Activated CD4-positive, alpha-beta T cell treated with anti-CD3 and anti-CD28 coated beads, Interleukin-2, amount 50 U/mL, for 16 hours (primary cell): ENCODE measurements around the gene ALK.

Experiments used
- DNase-seq: peaks from one replicate; pipeline ENCODE4 v3.0.0-alpha.2; 2020

ALK gene

DNA sequence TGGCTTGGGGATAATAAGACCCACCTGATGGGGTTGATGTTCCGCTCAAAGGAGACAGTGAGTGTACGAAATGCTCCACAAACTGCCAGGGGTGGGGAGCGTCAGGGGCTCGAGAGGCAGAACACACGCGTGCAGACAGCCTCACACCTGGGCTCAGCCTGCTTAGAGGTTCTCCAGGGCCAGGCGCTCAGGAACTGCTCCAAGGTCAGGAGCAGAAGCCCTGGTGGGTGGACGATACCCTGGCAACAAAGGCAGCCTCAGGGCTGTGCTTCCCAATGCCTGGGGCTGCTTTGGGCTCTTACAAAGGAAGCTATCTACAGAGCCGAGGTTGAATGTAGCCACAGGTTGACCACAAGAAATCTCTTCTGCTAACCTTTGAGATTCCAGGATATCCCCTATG is 691.7 kb downstream of the ALK start:
- DNase-seq: no peak

DNA sequence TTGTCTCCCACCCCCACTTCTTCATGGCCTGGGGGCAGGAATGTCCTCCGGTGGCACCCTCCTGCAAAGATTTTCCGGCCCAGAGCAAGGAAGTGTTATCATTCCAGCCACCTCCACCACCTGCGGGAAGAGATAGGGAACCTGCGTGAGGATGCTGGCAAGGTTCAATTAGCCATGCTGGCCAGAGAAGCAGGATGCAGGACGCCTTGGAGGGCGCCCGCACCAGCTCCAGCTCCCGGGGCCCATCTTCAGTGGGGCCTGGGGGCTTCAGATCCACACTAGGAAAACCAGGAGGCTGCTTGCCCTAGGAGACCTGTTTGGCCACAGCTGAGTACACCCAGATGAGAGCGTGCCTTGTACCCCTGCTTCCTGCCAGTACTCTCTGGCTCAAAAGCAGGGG is 692.4 kb downstream of the ALK start:
- no peak for DNase-seq

DNA sequence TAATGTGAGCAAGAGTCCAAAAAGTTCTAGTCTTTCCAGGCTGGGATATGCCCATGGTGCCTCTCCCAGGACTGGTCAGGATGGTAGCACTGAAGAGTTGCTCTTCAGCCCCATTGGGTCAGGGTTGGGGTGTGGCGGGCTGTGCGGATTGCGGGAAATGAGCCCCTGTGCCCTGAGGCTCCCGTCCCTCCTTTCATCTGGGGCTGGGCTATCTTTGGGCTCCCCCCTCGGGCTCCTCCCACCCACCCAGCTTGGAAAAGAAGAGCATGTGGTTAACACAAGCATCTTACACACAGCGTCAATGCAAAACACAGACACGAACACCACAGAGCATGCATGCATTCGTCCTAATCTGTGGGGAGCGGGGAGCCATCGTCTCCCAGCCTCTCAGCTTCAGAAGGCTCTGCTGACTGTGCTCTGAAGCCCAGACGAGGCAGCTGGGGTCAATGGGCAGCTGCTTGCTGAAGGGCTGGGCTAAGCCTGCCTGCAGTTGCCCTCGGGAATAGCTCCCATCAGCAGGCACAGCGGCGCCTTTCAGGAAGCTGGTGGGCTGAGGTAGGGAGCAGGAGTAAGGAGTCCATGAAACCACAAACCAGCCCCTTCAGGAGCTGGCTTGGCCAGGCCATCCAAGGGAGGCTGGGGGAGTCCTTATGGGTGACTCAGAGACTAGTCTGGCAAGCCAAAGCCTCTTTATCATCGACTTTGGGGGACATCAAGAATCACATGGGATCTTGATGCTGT is 693.3 kb downstream of the ALK start:
- DNase-seq: no peak

DNA sequence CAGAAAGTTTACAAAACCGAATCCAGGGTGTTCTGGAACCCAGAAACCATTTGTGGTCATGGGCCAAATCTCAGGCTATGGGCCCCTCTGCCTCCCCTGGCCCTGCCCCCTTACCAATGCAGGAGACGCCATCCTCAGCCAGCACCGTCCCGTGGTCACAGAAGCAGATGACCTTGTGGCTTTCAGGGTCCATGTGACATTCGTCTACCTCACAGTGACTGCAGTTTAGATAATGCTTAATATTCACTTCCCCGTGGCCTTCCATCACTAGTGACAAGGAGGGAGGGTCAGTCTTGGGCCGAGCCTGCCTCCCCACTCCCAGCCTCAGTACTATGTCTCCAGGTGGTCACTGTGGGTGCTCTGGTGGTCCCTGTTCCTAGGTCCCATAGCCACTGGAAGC is 694.6 kb downstream of the ALK start:
- DNase-seq: no peak

DNA sequence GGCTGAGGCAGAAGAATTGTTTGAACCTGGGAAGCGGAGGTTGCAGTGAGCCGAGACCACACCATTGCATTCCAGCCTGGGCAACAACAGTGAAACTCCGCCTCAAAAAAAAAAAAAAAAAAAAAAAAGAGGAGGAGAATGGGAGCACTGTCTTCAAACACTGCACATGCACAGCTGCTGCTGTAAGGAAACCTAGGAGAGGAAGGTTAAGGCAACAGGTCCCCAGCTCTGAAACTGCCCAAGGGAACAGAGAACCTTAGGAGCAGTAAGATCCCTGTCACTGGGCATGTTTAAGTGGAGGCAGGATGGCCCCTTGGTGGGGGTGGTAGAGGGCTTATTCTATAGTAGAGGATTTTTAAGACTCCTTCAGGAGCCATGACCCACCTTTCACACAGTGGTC is 695.0 kb downstream of the ALK start:
- DNase-seq: no peak

DNA sequence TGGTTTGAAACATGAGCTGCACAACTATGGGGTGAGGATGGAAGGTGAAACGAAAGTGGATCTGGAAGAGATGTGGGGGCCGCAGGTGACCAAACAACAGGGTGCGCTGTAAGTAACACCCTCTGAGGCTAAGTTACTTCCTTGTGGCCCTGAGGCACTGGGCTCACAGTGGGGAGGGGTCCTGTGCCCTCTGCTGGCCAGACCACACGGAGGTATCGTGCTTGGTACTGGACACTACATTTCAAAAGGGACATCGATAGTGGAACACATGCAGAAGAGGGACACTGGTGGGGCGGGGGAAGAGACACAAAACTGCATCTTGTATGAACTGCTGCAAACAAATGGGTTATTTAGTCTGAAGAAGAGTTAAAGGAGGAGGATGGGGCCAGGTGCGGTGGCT is 695.6 kb downstream of the ALK start:
- DNase-seq: no peak

DNA sequence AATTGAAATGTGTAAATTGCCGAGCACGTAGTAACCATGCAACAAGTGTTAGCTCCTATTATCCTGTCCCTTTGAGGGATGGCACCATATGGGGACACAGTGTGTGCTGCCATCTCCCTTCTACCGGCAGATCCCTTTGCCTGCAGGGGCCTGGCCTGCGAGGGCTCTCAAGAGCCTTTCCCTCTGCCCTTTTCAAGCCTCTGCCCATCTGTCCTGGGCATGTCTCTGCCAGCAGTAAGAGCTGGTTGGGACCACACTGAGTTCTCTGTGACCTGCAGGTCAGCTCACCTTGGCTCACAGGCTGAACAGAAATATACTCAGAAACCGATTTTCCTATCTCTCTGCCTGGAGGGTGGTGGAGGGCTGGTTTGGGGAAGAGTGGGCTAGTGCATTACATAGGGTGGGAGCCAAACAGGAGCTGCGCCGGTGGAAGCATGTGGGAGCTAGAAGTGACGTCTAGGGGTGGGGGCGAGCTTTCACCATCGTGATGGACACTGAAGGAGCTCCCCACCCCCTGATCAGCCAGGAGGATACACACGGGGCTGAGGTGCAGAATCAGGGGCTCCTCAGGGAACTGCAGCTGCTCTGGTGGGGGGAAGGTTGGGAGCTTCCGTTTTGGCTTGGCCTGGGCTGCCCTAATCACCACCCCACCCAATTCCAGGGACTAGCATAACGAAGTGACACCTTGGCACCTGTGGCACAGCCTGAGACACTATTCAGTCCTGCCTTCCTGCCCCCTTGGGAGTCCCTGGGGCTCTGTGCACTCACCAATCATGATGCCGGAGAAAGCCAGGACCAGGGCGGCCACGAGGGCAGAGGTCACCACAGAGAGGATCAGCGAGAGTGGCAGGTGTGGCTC is 696.5 kb downstream of the ALK start:
- no peak for DNase-seq

DNA sequence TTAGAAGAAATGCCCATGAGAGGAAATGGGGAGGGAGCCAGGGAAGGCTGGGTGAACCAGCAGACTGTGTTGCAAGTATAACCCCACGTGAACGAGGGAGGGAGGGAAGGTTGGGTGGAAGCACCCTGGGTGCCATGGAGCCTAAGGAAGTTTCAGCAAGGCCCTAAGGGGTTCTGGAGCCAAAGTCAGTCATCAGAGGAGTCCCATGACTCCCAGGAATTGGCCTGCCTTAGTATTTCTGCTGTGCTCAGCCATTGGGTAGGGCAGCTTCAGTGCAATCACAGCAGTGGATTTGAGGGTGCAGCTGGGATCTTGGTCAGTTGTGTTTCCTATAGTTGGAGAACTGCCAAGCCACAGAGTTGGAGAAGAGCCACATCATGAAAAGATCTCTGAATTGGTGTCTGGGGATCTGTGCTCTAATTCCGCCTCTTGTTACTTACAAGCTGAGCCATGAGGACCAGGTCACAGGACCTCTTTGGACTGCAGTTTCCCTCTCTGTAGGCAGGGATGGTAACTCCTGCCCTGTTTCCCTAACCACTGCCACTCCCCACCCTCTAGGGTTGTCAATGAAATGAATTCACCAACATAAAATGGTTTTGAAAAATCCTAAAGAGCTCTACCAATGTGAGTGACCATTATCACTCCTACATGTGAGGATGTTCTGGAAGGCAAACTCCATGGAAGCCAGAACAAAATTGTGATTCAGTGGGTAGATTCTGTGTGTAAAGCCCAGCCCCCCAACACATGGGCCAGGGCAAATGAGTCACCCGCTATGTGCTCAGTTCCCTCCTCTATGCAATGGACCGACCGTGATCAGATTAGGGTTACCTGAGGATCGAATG is 697.3 kb downstream of the ALK start:
- DNase-seq: no peak

DNA sequence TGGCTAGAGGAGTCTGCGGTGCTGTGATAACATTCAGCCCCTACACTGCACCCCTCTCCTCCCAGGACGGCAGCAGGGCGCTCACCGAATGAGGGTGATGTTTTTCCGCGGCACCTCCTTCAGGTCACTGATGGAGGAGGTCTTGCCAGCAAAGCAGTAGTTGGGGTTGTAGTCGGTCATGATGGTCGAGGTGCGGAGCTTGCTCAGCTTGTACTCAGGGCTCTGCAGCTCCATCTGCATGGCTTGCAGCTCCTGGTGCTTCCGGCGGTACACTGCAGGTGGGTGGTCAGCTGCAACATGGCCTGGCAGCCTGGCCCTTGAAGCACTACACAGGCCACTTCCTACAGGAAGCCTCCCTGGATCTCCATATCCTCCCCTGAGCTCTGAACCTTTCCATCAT is 698.1 kb downstream of the ALK start:
- DNase-seq: no peak

DNA sequence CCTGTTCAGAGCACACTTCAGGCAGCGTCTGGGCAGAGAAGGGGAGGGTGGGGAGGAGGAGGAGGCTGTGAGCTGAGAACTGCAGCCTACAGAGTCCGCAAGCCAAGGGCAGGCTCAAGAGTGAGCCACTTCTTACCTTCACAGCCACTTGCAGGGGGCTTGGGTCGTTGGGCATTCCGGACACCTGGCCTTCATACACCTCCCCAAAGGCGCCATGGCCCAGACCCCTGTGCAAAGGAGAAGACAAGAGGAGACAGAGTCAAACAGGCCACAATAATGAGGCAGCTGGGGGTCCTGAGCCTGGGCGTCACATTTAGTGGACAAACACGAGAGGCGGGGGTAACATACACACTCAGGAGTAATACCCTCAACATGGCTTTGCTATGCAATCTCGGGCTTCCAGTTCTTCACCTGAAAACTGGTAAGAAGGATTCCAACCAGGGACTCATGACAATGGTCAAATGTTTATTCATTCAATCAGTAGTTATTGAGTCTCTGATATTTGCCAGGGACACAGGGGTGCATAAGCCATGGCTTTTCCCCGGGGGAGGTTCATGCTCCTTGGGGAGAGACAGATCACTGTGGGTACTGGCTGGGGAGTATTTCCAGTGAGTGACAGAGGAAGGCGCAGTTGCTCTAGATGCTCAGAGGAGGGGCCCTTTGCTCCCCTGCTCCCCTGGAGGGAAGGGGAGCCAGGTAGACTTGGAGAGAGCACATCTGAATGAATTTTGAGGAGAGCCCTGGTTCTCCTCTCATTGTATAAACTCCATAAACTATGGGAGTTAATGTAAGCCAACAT is 698.8 kb downstream of the ALK start:
- DNase-seq: no peak

DNA sequence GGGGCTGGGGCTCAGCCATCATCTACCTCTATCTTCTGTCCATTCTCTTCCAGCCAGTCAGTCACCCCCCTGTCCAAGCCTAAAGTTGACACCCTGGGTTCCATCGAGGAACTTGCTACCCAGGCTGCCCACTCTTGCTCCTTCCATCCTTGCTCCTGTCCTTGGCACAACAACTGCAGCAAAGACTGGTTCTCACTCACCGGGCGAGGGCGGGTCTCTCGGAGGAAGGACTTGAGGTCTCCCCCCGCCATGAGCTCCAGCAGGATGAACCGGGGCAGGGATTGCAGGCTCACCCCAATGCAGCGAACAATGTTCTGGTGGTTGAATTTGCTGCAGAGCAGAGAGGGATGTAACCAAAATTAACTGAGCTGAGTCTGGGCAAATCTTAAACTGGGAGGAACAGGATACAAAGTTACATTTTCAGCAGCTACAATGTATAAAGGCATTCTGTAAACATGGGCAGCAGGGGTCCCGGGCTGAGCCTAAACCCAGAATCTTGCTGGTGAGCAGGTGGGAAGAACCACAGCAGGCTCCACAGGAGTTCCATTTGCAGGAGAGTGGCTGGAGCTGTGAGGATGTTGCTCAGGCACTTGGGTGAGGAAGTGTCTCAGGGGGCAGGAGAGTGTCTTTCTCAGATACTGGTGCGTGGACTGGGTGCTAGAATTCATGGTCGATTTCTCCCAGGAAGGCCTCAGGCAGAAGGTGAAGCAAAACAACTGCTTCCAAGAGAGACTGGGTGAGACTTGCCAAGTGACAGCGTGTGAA is 700.7 kb downstream of the ALK start:
- no peak for DNase-seq

DNA sequence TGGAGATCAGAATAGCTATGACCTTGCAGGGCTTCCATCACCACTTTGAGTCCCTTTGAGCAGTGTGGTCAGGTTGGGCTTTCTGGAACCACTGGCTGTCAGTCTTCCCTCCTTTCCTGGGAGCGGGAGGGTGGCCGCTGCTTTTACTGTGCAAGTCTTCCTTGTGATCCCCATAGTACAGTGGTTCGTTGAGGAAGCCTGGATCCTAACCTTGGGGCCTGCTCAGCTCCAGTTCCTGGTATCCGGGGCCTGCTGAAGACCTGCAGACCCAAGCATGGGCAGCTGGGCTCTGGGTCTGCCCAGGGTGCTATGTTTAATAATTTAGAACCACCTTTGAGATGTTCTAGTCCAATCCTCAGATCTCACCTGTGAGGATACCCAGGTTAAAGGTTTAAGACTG is 702.0 kb downstream of the ALK start:
- DNase-seq: no peak

DNA sequence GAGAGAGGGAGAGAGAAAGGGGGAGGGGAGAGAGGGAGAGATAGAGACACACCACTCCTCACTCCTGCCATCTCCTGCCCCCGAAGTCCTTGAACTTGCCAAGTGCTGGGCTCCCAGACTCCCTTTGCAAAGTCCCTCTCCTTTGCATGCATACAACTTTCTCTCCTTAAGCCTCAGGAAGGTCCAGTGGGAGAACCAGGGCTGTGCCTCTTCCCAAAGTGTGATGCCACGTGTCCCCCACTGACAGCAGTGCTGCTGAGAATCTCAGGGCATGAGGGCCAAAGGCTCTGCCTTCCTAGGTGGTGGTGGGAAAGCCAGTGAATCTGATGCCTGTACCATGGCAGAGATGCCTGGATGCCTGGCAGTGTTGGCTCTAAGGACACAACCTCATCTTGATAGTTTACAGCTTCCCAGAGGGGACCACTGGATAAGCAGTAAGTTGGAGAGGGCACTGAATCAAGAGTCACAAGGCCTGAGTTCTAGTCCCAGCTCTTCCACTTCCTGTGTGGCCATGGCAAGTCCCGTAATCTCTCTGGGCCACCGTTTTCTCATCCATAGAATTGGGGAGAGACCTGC is 702.7 kb downstream of the ALK start:
- no peak for DNase-seq

DNA sequence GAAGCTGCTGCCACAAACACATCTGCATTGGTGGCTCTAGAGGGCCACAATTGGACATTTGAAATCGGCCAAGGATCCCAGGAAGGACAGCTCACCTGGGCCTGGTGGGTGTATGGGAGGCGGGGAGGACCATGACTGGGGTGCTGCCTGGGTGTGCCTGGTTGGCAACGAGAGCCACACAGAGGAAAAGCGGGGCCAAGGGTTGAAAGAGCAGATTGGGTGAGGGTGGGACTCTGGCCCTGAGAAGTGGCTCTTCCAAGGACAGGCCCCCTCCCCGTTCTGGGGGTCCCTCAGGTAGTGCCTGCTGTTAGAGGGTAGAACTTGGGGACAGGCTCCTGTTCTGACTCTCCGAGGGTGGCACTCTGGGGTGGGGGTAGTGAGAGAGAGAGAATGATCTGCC is 703.3 kb downstream of the ALK start:
- DNase-seq: no peak

DNA sequence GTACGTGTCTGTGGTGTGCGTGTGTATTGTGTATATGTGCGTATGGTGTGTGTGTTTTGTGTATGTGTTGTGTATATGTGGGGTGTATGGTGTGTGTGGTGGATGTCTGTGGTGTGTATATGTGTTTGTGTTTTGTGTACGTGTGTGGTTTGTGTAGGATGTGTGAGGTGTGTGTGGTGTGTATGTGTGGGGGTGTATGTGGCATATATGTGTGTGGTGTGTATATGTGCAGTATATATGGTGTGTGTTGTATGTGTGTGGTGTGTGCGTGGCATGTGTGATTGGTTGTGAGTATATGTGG is 704.8 kb downstream of the ALK start:
- no peak for DNase-seq

DNA sequence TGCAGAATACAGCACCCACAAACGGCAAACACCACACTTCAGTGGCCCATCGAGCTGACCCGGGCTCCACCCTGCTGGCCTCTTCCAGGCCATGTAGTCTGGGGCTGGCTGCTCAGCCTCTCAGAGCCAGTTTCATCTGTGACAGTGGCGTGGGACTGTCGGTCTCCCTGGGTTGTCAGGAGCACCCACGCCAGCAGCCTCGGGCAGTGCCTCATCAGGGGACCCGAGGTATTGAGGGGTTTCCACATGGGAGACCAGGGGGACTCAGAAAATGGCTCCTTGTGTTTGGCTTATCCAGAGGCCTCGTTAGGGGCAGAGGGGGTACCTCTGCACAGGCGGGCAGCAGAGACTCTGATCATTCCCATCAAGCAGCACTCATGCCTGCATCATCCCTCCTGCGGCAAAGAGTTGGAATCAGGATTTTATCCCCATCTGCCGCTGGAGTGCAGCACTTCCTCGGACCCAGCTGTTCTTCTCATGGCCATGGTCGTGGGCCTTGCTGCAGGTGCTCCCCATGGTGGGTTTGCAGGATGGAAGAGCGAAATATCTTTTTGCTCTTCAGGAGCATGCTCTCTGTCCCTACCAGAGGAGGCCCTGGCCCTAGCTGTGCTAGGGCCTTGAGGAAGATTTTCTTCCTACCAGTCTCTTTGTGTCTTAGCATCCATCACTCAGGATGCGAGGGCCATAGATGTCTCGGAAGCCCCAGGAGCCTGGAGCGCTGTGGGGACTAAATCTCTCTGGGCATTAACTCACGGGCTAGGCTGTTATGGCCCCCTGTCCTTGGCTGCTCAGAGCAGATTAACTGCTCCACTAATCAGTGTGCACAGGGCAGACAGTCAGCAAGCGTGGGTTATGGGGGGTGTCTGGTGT is 705.4 kb downstream of the ALK start:
- DNase-seq: no peak

DNA sequence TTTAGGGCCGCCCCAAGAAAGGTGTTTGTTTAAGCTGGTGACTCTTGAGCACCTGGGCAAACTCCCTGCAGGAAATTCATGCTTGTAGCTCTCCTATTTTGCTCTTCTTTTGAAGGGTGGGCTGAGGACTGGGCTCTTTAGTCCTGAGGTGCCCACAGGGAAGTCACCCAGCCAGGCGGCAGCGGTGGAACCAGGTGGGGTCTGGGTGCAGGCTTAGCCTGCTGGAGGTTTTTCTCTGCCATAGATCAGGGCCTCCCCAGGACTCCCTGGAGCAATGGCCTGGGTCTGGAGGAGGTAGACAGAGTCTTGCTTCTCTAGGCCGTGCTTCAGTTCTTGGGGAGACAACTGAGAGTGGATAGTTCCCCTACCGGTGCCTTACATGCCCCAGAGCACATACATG is 706.3 kb downstream of the ALK start:
- DNase-seq: no peak

DNA sequence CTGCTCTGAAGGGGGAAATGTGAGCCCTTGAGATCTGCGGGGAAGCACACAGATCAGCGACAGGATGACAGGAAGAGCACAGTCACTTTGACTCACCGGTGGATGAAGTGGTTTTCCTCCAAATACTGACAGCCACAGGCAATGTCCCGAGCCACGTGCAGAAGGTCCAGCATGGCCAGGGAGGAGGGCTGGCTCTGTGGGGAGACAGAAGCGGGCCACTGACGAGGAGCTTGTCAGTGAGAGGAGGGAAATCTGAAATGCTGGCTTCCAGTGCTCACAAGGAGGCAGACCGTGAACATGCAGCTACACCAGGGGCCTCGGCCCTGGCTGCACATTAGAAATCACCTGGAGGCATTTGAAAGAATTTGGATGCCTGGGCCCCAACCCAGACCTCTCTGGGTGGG is 707.5 kb downstream of the ALK start:
- DNase-seq: peak; percentile 3

DNA sequence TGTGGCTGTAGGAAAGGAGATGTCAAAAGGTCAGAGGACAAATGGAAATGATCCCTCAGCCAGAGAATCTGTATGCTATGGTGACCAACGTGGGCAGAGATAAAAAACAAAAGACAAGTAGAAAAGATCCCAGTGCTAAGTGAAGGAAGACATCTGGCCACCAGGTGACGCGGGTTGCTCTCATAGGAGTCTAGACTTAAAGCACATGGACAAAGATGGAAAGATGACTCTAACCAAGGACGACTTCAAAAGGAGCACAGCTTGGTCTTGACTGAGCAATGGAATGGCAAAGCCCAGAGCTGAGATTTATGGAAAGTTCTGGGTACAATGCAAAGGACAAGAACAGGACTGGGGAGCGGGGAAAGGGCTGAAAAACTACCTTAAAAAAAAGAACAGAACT is 709.4 kb downstream of the ALK start:
- no peak for DNase-seq

DNA sequence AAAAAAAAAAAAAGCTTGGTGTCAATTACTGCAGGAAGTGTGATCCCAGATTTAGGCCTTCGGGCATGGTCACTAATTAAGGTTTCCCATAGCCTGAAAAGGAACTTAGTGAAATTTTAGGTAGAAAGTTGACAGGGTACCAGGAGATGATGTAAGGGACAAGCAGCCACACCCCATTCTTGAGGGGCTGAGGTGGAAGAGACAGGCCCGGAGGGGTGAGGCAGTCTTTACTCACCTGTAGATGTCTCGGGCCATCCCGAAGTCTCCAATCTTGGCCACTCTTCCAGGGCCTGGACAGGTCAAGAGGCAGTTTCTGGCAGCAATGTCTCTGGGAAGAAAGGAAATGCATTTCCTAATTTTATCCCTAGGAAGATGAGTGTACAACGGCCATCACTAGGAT is 711.8 kb downstream of the ALK start:
- DNase-seq: no peak
